ENCODE results near the gene HLCS.
A peak's percentile ranks its signal among the peaks of the same experiment; 100 is the strongest.

The HLCS gene

GRCh38 chr21:36796070-36796469 lies 170.4 kb downstream of the HLCS start:
- Histone ChIP-seq H3K4me1 (ENCODE audit: low read length) (peaks cover 15% of the 10 kb centered on the region), H4K20me1 (ENCODE audit: insufficient read depth, low read length) (no peaks in the 10 kb centered on the region), H2AFZ (ENCODE audit: low read depth, low read length) (no peak overlapping the region), H3K36me3 (replicated peaks; ENCODE audit: low read depth, low read length) (no peaks in the 10 kb centered on the region), H3K79me2 (ENCODE audit: low read length) (no peaks in the 10 kb centered on the region), H3K9ac (ENCODE audit: low read length) (no peak overlapping the region), H3K9me3 (ENCODE audit: insufficient read depth, low read length) (peaks cover 8% of the 10 kb centered on the region; the same call in 1 of the 2 replicates), H3K4me3 (ENCODE audit: low read length) (no peak overlapping the region), H3K27me3 (ENCODE audit: low read depth, low read length) (no peaks in the 10 kb centered on the region), H3K4me2 (ENCODE audit: low read length) (no peak overlapping the region), H3K27ac (ENCODE audit: low read length) (no peak overlapping the region)
- no peak for TF ChIP-seq EZH2phosphoT487 (IDR thresholded peaks at IDR 0.05; ENCODE audit: low read depth)
- TF ChIP-seq CTCF (IDR thresholded peaks at IDR 0.05; ENCODE audit: low read depth, low read length), result no peak

- no peaks in the 10 kb centered on the region for H3K79me2 ChIP-seq (ENCODE audit: low read length)
- no peaks in the 10 kb centered on the region for H3K27me3 ChIP-seq (ENCODE audit: low read depth, low read length)
- H3K9me3 ChIP-seq (ENCODE audit: insufficient read depth, low read length), result 0 out of 2 replicates have a peak, but pooled peaks cover 4% of the 10 kb centered on the region
- peak overlapping the region; percentile 88 for H3K4me2 ChIP-seq (ENCODE audit: low read length)
- peaks cover 15% of the 10 kb centered on the region for H3K4me1 ChIP-seq (ENCODE audit: low read length)
- peak overlapping the region; percentile 70 for H3K4me3 ChIP-seq (ENCODE audit: low read length)
- no peak for TF ChIP-seq EZH2phosphoT487 (IDR thresholded peaks at IDR 0.05; ENCODE audit: low read depth)
- H2AFZ ChIP-seq (ENCODE audit: low read depth, low read length), result peak overlapping the region; percentile 47; the same call in 1 of the 2 replicates
- no peaks in the 10 kb centered on the region for H4K20me1 ChIP-seq (ENCODE audit: insufficient read depth, low read length)
- H3K36me3 ChIP-seq (replicated peaks; ENCODE audit: low read depth, low read length), result no peaks in the 10 kb centered on the region
- H3K27ac ChIP-seq (ENCODE audit: low read length), result peak overlapping the region; percentile 42
- H3K9ac ChIP-seq (ENCODE audit: low read length), result peak overlapping the region; percentile 44; the same call in 1 of the 2 replicates
Observed at GRCh38 chr21:36792505-36792967, 173.9 kb downstream of the HLCS start.

GRCh38 chr21:36791695-36792470 lies 174.6 kb downstream of the HLCS start:
- Histone ChIP-seq H3K27me3 (ENCODE audit: low read depth, low read length) (no peaks in the 10 kb centered on the region), H3K36me3 (replicated peaks; ENCODE audit: low read depth, low read length) (no peaks in the 10 kb centered on the region), H3K4me1 (ENCODE audit: low read length) (peaks cover 15% of the 10 kb centered on the region), H3K4me2 (ENCODE audit: low read length) (peak overlapping the region; percentile 88), H3K4me3 (ENCODE audit: low read length) (peak overlapping the region; percentile 70), H4K20me1 (ENCODE audit: insufficient read depth, low read length) (no peaks in the 10 kb centered on the region), H3K9me3 (ENCODE audit: insufficient read depth, low read length) (0 out of 2 replicates have a peak, but pooled peaks cover 4% of the 10 kb centered on the region), H3K79me2 (ENCODE audit: low read length) (no peaks in the 10 kb centered on the region), H3K27ac (ENCODE audit: low read length) (peak overlapping the region; percentile 42), H2AFZ (ENCODE audit: low read depth, low read length) (peak overlapping the region; percentile 47; the same call in 1 of the 2 replicates), H3K9ac (ENCODE audit: low read length) (peak overlapping the region; percentile 44)
- TF ChIP-seq CTCF (IDR thresholded peaks at IDR 0.05; ENCODE audit: low read depth, low read length) (no peak), EZH2phosphoT487 (IDR thresholded peaks at IDR 0.05; ENCODE audit: low read depth) (no peak)

DNA sequence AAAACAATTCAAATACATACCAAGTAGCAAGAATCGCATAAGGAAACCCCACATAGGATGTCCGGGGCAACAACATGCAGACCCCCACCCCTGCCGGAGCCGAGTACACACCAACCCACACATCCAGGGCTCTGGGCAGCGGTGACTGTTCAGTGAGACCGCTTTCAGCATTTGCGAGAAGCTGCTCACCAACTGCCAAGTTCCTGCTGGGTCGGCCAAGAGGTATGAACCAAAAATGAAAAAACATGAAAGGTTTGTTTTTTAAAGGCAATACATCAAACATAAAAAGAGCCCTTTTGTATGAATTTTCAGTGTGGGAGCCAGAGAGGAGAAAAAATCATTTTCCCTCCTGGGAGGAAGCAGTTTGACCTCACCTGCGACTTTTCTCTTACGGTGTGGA lies 175.3 kb downstream of the HLCS start:
- H3K4me3 ChIP-seq (ENCODE audit: low read length), result no peak overlapping the region
- H3K4me2 ChIP-seq (ENCODE audit: low read length), result no peak overlapping the region
- no peaks in the 10 kb centered on the region for H3K79me2 ChIP-seq (ENCODE audit: low read length)
- H3K36me3 ChIP-seq (replicated peaks; ENCODE audit: low read depth, low read length), result no peaks in the 10 kb centered on the region
- H3K9ac ChIP-seq (ENCODE audit: low read length), result no peak overlapping the region
- H3K9me3 ChIP-seq (ENCODE audit: insufficient read depth, low read length), result 0 out of 2 replicates have a peak, but pooled peaks cover 3% of the 10 kb centered on the region
- no peak for TF ChIP-seq EZH2phosphoT487 (IDR thresholded peaks at IDR 0.05; ENCODE audit: low read depth)
- no peak for TF ChIP-seq CTCF (IDR thresholded peaks at IDR 0.05; ENCODE audit: low read depth, low read length)
- H3K27me3 ChIP-seq (ENCODE audit: low read depth, low read length), result no peaks in the 10 kb centered on the region
- H3K27ac ChIP-seq (ENCODE audit: low read length), result no peak overlapping the region
- no peak overlapping the region for H2AFZ ChIP-seq (ENCODE audit: low read depth, low read length)
- H4K20me1 ChIP-seq (ENCODE audit: insufficient read depth, low read length), result no peaks in the 10 kb centered on the region
- H3K4me1 ChIP-seq (ENCODE audit: low read length), result peaks cover 15% of the 10 kb centered on the region

Measured in OCI-LY3 (cell line).